SIG-M5 treated with dmso at 0.1 percent for 504 hours (cell line): ENCODE data around the gene GEMIN5.
"Not testable (repeated sequence)": the region's sequence is repeated elsewhere in the genome, so short reads cannot be mapped to it uniquely, and the experiment has no call there.

Experiments
- DNase-seq: peaks from one replicate; lab custom pipeline; 2025; ENCODE audit not compliant: unreplicated experiment; lab: John Stamatoyannopoulos, UW

GEMIN5 gene, protein sequence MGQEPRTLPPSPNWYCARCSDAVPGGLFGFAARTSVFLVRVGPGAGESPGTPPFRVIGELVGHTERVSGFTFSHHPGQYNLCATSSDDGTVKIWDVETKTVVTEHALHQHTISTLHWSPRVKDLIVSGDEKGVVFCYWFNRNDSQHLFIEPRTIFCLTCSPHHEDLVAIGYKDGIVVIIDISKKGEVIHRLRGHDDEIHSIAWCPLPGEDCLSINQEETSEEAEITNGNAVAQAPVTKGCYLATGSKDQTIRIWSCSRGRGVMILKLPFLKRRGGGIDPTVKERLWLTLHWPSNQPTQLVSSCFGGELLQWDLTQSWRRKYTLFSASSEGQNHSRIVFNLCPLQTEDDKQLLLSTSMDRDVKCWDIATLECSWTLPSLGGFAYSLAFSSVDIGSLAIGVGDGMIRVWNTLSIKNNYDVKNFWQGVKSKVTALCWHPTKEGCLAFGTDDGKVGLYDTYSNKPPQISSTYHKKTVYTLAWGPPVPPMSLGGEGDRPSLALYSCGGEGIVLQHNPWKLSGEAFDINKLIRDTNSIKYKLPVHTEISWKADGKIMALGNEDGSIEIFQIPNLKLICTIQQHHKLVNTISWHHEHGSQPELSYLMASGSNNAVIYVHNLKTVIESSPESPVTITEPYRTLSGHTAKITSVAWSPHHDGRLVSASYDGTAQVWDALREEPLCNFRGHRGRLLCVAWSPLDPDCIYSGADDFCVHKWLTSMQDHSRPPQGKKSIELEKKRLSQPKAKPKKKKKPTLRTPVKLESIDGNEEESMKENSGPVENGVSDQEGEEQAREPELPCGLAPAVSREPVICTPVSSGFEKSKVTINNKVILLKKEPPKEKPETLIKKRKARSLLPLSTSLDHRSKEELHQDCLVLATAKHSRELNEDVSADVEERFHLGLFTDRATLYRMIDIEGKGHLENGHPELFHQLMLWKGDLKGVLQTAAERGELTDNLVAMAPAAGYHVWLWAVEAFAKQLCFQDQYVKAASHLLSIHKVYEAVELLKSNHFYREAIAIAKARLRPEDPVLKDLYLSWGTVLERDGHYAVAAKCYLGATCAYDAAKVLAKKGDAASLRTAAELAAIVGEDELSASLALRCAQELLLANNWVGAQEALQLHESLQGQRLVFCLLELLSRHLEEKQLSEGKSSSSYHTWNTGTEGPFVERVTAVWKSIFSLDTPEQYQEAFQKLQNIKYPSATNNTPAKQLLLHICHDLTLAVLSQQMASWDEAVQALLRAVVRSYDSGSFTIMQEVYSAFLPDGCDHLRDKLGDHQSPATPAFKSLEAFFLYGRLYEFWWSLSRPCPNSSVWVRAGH (N-terminal part only)

DNA sequence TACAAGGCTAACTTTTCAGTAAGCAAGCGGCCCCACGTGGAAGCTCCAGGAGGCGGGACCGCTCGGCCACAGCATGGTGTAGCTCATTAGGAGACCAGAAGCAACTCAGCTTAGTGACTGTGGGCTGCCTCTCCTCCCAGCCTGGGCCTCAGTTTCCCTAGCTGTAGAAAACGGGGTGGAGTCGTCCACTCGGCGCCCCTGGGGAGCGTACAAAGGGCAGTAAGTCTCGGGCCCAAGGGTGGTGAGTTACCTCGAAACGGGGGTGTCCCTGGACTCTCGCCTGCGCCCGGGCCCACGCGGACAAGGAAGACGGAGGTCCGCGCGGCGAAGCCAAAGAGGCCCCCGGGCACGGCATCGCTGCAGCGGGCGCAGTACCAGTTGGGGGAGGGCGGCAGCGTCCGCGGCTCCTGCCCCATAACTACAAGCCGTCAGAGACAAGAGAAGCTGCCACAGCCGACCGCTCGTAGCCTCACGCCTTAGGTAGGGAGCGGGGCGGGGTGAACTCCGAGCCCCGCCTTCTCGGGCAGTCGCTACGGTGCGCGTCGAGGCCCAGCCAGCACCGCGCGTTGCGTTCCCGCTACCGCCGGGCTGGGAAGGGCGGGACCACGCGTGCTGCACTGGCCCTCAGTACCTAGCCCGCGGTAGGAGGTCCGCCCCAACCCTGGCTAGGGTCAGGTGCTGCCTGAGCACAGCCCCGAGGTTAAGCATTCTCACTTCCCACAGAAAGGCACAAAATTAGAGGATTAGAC lies at the start of gene GEMIN5:
GEMIN5 (minus strand) TSS at position 494 of the 749 bp plus-strand sequence; CDS start at position 416, 78 bp downstream.
- peak; percentile 88 for DNase-seq

DNA sequence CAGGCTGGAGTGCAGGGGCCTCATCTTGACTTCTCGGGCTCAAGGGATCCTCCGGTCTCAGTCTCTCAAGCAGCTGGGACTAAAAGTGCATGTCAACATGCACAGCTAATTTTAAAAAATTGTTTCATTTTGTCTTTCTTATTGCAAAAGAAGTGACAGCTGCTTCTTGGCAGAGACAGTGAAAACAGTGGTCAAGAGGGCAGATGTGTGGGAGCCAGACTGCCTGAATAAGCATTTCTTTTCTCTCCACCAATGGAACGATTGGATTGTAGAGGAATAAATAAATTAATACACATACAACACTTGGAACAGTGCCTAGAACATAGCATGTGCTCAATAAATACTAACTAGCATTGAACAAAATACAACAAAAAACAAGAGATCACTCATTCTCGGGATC lies 48.1 kb upstream of the GEMIN5 start:
- DNase-seq, result no peak

DNA sequence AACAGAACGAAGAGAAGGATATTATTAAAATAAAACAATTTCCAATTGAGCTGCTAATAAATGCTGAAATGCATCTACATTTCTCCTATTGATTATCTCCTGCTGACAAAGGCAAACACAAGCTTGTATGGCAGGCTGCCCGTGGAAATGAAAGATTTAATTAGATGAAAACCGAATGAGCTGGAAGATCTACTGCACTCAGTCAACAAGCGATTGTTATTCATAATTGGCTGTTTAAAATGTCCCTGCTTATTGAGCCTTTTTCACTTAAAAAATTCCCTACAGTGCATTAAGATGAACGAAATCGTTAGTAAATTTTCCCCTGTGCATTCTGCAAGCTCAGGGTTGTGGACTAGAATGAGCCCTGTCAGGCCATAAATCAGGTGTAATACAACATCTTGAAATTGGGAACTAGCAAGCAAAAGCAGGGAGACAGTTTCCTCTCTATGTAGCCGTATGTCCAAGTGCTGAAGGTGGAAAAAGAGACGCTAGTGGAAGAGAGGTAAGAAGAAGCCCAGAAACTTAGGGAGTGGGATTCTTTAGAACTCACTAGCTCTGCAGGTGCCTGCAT lies 47.0 kb upstream of the GEMIN5 start:
- no peak for DNase-seq

DNA sequence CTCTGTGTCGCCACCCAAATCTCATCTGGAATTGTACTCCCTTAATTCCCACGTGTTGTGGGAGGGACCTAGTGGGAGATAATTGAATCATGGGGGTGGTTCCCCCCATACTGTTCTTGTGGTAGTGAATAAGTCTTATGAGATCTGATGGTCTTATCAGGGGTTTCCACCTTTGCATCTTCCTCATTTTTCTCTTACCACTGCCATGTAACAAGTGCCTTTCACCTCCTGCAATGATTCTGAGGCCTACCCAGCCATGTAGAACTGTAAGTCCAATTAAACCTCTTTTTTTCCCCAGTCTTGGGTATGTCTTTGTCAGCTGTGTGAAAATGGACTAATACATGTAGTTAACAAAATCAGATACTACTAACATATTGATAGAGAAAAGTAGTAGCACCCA lies 40.3 kb upstream of the GEMIN5 start:
- DNase-seq, result not testable (repeated sequence)

DNA sequence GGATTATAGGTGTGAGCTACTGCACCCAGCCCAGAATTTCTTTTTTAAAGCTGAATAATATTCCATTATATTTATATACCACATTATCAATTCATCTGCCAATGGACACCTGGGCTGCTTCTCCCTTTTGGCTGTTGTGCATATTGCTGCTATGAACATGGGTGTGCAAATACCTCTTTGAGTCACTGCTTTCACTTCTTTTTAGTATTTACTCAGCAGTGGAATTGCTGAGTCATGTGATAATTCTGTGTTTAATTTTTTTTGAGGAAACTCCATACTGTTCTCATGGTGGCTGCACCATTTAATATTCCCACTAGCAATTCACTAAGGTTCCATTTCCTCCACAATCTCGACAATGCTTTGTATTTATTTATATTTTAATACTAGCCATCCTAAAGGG lies 39.4 kb upstream of the GEMIN5 start:
- DNase-seq, result peak; percentile 18

DNA sequence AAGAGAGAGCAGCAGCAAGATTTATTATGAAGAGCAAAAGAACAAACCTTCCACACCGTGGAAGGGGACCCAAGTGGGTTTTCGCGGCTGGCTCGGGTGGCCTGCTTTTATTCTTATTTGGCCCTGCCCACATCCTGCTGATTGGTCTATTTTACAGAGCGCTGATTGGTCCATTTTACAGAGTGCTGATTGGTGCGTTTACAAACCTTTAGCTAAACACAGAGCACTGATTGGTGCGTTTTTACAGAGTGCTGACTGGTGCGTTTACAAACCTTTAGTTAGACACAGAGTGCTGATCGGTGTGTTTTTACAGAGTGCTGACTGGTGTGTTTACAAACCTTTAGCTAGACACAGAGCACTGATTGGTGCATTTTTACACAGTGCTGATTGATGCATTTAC lies 38.1 kb upstream of the GEMIN5 start:
- DNase-seq, result not testable (repeated sequence)

DNA sequence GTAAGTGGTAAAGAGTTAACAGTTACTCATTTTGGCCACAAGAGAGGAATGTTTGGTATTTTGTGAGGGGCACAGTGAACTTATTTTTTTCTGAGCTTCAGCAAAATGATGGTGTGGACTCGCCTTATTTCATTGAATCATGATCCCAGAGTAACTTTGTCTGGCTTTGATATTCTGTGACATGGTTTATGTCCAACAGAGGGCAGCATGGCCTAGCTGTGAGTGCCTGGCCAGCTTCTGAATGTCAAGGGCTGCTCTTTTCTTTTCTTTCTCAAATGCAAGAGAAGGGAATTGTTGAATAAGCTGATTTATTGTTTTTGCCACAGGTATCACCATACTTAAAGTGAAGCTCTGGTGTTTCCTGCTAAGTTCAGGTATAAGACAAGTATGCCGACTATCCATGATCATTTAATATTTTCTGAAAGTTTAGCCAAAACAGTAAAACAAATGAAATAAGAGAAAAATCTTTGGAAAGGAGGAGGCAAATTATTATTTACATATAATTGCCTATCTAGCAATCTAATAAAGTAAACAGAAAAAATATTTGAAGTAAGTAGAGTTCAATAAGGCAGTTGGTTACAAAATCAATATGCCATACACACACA lies 34.6 kb upstream of the GEMIN5 start:
- DNase-seq, result peak; percentile 51

DNA sequence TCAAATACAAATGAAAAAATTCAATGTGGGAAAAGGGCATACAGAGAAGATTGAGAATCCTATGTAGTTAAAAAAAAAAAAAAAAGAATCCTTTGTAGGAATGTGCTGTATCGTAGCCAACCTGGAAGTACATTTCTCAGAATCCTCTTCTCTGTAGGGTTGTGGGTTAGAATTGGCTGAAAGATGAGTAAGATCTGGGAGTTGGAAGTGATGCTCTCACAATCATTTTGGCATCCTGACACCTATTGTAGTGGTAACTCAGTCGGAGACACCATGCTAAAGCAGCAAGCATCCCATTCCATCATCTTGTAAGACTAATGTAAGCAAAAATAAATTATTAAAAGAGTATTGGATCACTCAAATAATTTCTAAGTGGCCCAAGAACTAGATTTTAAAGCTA lies 33.5 kb upstream of the GEMIN5 start:
- DNase-seq, result no peak

DNA sequence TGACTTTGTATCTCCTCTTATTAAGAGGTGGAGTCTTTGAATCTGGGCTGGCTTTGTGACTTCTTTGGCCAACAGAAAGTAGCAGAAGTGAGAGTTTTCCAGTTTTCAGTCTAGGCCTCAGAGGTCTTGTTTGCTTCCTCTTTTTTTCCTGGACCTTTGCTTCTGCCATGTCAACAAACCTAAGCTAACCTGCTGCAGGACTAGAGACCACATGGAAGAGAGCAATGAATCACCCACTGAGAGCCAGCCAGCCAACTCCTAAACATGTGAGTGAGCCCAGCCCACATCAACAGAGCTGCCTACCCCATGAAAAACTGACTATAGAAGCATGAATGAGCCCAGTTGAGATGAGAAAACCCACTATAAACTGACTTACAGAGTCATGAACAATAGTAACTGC lies 32.7 kb upstream of the GEMIN5 start:
- DNase-seq, result peak; percentile 23

DNA sequence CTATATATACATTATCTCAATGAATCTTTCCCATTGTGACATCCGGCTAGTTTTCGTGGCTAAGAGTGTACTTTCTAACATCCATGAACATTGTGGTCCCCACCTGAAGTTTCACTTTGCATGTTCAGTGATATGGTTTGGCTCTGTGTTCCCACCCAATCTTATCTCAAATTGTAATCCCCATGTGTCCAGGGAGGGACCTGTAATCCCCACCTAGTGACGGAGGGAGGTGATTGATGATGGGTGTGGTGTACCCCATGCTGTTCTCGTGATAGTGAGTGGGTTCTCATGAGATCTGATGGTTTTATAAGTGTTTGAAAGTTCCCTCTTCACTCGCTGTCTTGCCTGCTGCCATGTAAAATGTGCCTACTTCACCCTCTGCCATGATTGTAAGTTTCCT lies 30.9 kb upstream of the GEMIN5 start:
- DNase-seq, result no peak

DNA sequence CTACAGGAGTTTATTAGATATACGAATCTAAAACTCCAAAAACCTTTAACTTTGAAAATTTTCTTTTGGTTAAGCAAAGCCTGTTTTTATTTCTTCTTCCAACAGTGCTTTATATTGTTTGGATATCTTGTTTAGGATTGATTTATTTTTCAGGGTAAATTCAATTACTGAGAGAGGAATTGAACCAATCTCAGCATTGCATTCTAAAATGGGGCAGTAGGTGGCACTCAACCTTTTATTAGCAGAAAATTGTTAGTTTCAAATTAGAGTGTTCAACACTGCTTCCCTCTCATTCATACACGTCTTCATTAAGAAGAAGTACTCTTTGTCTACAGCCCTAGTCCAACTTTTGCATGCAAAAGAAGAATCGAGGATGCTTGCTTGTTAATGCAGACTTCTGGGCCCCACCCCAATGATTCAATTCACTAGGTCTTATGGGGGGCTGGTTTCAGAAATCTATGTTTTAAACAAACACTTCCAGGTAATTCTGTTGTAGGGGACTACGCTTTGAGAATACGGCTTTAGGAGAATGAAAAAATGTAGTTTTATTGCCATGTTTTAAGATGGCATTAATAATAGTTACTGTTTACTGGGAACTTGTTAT lies 29.5 kb upstream of the GEMIN5 start:
- no peak for DNase-seq

DNA sequence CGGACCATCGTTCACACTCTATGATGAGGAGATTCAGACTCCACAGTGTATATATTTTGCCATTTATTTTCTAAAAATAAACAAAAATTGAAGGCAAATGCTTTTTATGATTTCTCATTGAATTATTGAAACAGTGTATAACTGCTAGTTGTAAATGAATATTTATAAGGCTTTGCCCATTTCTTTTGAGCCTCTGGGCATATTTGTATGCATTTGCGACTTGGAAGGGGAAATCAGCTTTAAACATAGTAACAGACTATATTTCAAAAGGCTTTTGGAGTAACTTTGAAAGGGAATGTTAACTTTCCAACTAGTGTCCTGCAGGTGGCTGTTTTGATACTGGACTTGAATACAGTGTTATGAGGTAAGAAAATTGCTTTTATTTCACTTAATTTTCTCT lies 28.9 kb upstream of the GEMIN5 start:
- no peak for DNase-seq

DNA sequence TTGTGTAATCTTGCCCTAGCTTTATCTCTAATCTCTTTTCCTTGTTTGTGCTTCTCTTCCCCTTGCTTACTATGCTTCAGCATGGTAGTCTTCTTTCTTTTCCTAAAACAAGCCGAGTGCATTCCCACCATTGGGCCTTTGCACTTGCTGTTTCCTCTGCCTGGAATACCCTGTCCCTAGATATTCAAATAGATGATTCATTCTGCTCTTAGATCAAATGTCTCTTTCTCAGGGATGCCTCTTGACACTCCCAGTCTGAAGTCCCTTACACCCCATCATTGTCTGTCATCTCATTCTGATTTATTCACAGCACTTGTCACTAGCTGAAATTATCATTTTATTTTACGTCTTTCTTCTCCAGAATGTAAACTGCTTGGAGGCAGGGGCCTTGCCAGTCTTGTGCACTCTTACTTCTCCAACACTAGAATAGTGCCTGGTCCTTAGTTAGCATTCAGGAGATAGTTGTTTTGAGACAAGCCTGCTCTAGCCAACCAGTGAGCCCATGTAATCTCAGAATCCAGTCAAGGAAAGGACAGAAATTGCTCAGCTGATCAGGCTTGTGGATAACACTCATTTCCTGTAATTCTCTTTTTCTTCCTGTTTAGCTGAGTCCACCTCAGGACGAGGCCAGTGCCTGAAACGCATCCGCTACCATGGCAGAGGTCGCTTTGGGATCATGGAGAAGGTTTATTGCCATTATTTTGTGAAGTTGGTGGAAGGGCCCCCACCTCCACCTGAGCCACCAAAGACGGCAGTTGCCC lies 28.2 kb upstream of the GEMIN5 start:
- no peak for DNase-seq

DNA sequence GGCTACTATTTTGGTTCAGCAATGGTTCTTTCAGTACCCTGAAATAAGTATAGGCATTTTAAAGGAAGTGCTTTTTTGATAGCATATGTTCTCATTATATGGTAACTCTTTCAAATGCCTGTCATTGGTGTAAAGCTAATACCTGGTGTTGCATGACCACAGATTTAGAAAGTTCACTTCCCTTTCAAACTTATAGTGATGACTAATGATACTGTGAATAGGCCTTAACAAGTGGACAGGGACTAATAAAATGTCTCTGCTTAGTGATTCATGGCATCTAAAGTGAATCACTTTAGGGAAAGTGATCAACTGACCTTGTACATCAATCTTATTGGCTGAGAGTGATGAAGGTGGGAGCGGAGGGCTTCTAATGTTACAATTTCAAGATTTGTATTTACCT lies 24.5 kb upstream of the GEMIN5 start:
- DNase-seq, result no peak

DNA sequence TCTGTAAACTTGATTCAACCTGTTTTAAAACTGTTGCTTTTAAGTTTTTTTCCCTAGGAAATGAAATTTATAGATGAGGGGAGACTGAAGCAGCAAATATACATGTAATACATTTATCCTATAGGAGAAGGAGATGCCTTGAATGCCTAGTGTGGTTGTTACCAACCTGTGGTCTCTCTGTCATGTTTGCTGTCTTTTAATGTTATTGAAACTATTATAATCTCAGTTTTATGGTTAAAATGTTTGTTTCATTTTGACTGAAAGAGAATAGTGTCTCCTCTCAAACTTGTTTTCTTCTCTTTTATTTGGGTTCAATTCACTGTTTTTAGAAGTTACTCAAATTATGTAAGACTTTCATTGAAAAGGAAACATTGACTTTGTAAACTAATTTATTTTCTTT lies 18.7 kb upstream of the GEMIN5 start:
- no peak for DNase-seq

DNA sequence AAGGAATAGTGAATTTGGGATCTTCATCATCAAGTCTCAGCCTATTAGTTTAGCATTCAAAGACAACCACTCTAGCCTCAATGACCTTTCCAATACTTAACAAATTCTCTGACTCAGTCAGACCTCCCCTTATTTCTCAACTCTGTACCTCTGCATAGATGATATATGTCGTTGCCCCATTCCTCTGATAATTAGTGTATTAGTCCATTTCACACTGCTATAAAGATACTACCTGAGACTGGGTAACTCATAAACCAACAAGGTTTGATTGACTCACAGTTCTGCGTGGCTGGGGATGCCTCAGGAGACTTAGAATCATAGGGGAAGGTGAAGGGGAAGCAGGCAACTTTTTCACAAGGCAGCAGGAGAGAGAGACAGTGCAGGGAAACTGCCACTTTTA lies 11.8 kb upstream of the GEMIN5 start:
- no peak for DNase-seq

DNA sequence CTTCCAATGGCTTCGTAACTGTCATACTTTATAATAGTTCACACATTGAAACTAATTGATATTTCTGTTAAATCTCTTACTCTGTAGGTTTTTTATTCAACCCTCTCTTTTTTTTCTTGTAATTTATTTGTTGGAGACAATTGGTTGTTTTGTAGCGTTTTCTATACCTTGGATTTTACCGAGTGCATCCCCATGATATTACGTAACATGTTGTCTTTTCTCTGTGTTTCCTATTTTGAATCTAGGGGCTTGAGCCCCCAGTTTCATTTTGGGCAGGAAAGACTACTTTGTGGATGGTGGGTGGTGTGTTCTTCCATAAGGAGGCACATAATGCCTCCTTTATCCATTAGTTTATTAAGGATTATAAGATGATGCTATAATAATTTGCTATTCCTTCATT lies 10.3 kb upstream of the GEMIN5 start:
- no peak for DNase-seq

DNA sequence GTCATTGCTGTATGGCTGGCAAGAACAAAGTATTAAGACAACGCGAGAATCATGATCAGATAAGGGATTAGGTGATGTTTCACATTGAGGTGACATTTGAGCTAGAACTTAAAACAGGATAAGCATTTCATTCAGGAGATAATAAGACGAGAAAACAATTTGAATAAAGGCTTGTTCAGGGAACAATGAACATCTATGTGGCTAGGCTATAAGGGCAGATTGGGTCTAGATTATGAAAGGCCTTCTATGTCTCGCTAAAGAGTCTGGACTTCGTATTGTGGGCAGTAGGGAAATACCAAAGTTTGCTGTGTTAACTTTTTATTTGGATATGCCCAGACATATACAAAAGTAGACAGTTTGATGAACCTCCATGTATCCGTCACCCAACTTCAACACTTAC lies 9.8 kb upstream of the GEMIN5 start:
- no peak for DNase-seq
